HUES6 (cell line): ENCODE measurements around the gene TJP3.

ENCODE experiments used
- H3K27ac ChIP-seq: 2 replicates; pipeline ENCODE4 v1.7.0; 2013; ENCODE audit warnings: low read depth, mild to moderate bottlenecking, low read length, inconsistent platforms
- H3K27me3 ChIP-seq: 2 replicates; pipeline ENCODE4 v1.6.1; 2013; ENCODE audit warnings: low read length; ENCODE audit not compliant: control insufficient read depth, insufficient read depth
- H3K36me3 ChIP-seq: 2 replicates; pipeline ENCODE4 v1.6.1; 2013; ENCODE audit warnings: low read length; ENCODE audit not compliant: control insufficient read depth, insufficient read depth
- H3K4me1 ChIP-seq: 2 replicates; pipeline ENCODE4 v1.6.1; 2013; ENCODE audit warnings: low read length; ENCODE audit not compliant: control insufficient read depth, insufficient read depth
- H3K4me3 ChIP-seq: 2 replicates; pipeline ENCODE4 v1.5.1; 2013; ENCODE audit warnings: low read depth, low read length
- H3K9ac ChIP-seq: one replicate; pipeline ENCODE4 v1.6.1; 2013; ENCODE audit warnings: mild to moderate bottlenecking, low read length
- H3K9me3 ChIP-seq: 2 replicates; pipeline ENCODE4 v1.6.1; 2013; ENCODE audit warnings: low read depth, low read length; ENCODE audit not compliant: control insufficient read depth, insufficient read depth

TJP3 gene

GRCh38 chr19:3684054-3684816 is 23.9 kb upstream of the TJP3 start:
- Histone ChIP-seq H3K4me1 (peaks cover 45% of the 10 kb centered on the region), H3K36me3 (peaks cover 6% of the 10 kb centered on the region), H3K4me3 (no peak overlapping the region), H3K27ac (peak overlapping the region; percentile 18; the same call in 1 of the 2 replicates), H3K9ac (peak overlapping the region; percentile 61), H3K9me3 (peaks cover 18% of the 10 kb centered on the region), H3K27me3 (no peaks in the 10 kb centered on the region)

- no peak overlapping the region for H3K4me3 ChIP-seq
- no peak overlapping the region for H3K9ac ChIP-seq
- peaks cover 18% of the 10 kb centered on the region for H3K9me3 ChIP-seq
- no peaks in the 10 kb centered on the region for H3K27me3 ChIP-seq
- peaks cover 6% of the 10 kb centered on the region for H3K36me3 ChIP-seq
- H3K27ac ChIP-seq = no peak overlapping the region
- peaks cover 45% of the 10 kb centered on the region for H3K4me1 ChIP-seq
Observed at GRCh38 chr19:3684817-3685410, 23.3 kb upstream of the TJP3 start.

- Histone ChIP-seq H3K4me3 (peak overlapping the region; percentile 20), H3K4me1 (peaks cover 26% of the 10 kb centered on the region), H3K27ac (no peak overlapping the region), H3K36me3 (peaks cover 14% of the 10 kb centered on the region), H3K9me3 (peaks cover 20% of the 10 kb centered on the region), H3K27me3 (no peaks in the 10 kb centered on the region), H3K9ac (peak overlapping the region; percentile 2)
Observed at GRCh38 chr19:3687393-3687773, 20.8 kb upstream of the TJP3 start.

- peak overlapping the region; percentile 69 for H3K9ac ChIP-seq
- no peaks in the 10 kb centered on the region for H3K27me3 ChIP-seq
- H3K4me3 ChIP-seq = peak overlapping the region; percentile 20
- H3K27ac ChIP-seq = peak overlapping the region; percentile 79
- peaks cover 24% of the 10 kb centered on the region for H3K4me1 ChIP-seq
- peaks cover 14% of the 10 kb centered on the region for H3K36me3 ChIP-seq
- peaks cover 20% of the 10 kb centered on the region for H3K9me3 ChIP-seq
Observed at GRCh38 chr19:3687774-3688706, 20.1 kb upstream of the TJP3 start.

- Histone ChIP-seq H3K4me3 (no peak overlapping the region), H3K4me1 (peaks cover 14% of the 10 kb centered on the region), H3K36me3 (peaks cover 11% of the 10 kb centered on the region), H3K9me3 (peaks cover 5% of the 10 kb centered on the region), H3K27ac (no peak overlapping the region), H3K9ac (no peak overlapping the region), H3K27me3 (no peaks in the 10 kb centered on the region)
Observed at GRCh38 chr19:3690551-3691371, 17.4 kb upstream of the TJP3 start.

GRCh38 chr19:3691372-3691716 is 16.8 kb upstream of the TJP3 start:
- Histone ChIP-seq H3K4me3 (no peak overlapping the region), H3K36me3 (peaks cover 11% of the 10 kb centered on the region), H3K27ac (no peak overlapping the region), H3K4me1 (peaks cover 14% of the 10 kb centered on the region), H3K27me3 (no peaks in the 10 kb centered on the region), H3K9me3 (peaks cover 3% of the 10 kb centered on the region; the same call in 1 of the 2 replicates), H3K9ac (no peak overlapping the region)

- Histone ChIP-seq H3K4me1 (peaks cover 14% of the 10 kb centered on the region), H3K4me3 (no peak overlapping the region)
Observed at GRCh38 chr19:3691726-3692125, 16.5 kb upstream of the TJP3 start.

GRCh38 chr19:3692141-3693024 is 15.8 kb upstream of the TJP3 start:
- Histone ChIP-seq H3K4me1 (peaks cover 10% of the 10 kb centered on the region), H3K9ac (no peak overlapping the region), H3K9me3 (peaks cover 3% of the 10 kb centered on the region; the same call in 1 of the 2 replicates), H3K27ac (no peak overlapping the region), H3K27me3 (no peaks in the 10 kb centered on the region), H3K36me3 (peaks cover 11% of the 10 kb centered on the region), H3K4me3 (no peak overlapping the region)

More at GRCh38 chr19:3691726-3692125, 16.5 kb upstream of the TJP3 start:
- Histone ChIP-seq H3K27me3 (no peaks in the 10 kb centered on the region), H3K9ac (no peak overlapping the region), H3K27ac (no peak overlapping the region), H3K36me3 (peaks cover 11% of the 10 kb centered on the region), H3K9me3 (peaks cover 3% of the 10 kb centered on the region; the same call in 1 of the 2 replicates)

- H3K36me3 ChIP-seq = peaks cover 11% of the 10 kb centered on the region
- no peaks in the 10 kb centered on the region for H3K27me3 ChIP-seq
- H3K4me3 ChIP-seq = no peak overlapping the region
- H3K9ac ChIP-seq = no peak overlapping the region
- H3K27ac ChIP-seq = no peak overlapping the region
- peaks cover 3% of the 10 kb centered on the region; the same call in 1 of the 2 replicates for H3K9me3 ChIP-seq
- H3K4me1 ChIP-seq = peaks cover 3% of the 10 kb centered on the region
Observed at GRCh38 chr19:3693025-3693925, 14.9 kb upstream of the TJP3 start.
